Esophagus squamous epithelium (tissue), 4 donors: Measurements from ENCODE around the gene PVALEF.

Experiments used
- POLR2A ChIP-seq, 4 donors: fragments of 450-650 bp; IDR thresholded peaks; one replicate each; pipeline ENCODE4 v1.6.1; 2017; ENCODE audit warnings: antibody characterized with exemption in 4 of 4, mild to moderate bottlenecking in 4 of 4, moderate library complexity in 3 of 4
- TF ChIP-seq, protein P1 (sequence below), 6 experiments: fragments of 450-650 bp in 4 of 6; fragments of 200-600 bp in 2 of 6; sonication (generic) in 2 of 6; IDR thresholded peaks; one replicate each; pipeline ENCODE4 v1.5.1; 2016 to 2019; ENCODE audit warnings: antibody characterized with exemption in 6 of 6, mild to moderate bottlenecking in 4 of 6, moderate library complexity in 4 of 6

DNA sequence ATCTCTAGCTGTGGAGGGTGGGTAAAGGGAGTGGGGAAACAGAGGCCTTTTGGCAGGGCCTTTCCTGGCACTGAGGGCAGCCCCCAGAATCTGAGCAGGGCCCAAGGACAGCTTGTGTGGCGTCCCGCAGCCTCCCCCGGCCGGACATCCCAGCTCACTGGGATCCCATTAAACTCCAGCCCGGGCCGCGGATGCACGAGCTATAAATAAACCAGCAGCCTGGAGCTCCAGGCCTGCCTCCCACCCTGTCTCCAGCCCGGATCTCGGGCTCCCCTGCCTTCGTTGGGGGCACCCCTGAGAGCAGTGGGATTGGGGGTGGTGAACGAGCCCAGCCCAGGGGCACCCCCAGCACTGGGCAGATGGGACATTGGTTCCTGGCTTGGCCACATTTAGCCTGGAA, 14.6 kb downstream of the PVALEF start:
- TF ChIP-seq, protein P1, sequence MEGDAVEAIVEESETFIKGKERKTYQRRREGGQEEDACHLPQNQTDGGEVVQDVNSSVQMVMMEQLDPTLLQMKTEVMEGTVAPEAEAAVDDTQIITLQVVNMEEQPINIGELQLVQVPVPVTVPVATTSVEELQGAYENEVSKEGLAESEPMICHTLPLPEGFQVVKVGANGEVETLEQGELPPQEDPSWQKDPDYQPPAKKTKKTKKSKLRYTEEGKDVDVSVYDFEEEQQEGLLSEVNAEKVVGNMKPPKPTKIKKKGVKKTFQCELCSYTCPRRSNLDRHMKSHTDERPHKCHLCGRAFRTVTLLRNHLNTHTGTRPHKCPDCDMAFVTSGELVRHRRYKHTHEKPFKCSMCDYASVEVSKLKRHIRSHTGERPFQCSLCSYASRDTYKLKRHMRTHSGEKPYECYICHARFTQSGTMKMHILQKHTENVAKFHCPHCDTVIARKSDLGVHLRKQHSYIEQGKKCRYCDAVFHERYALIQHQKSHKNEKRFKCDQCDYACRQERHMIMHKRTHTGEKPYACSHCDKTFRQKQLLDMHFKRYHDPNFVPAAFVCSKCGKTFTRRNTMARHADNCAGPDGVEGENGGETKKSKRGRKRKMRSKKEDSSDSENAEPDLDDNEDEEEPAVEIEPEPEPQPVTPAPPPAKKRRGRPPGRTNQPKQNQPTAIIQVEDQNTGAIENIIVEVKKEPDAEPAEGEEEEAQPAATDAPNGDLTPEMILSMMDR (IDR thresholded peaks at IDR 0.05): no peak
- TF ChIP-seq POLR2A (IDR thresholded peaks at IDR 0.05): no peak
